HEK293 (cell line): ENCODE measurements around the gene PTH2.

Experiments
- CTCF ChIA-PET: fragments of 350-600 bp; formaldehyde crosslinking; extraction: SDS; loops from one replicate; lab custom pipeline; 2021; ENCODE audit warnings: antibody characterized with exemption; lab: Yijun Ruan, JAX
- POLR2A ChIA-PET: fragments of 300-600 bp; formaldehyde crosslinking; extraction: SDS; loops from one replicate; lab custom pipeline; 2020; ENCODE audit warnings: antibody characterized with exemption, inconsistent platforms; lab: Yijun Ruan, JAX
- H3K27ac ChIP-seq: fragments of 200-500 bp; sonication (Bioruptor generic); 2 replicates; pipeline ENCODE4 v1.5.1; 2014; ENCODE audit warnings: low read depth, low read length, control low read depth, inconsistent platforms; ENCODE audit errors: extremely low read depth
- H3K36me3 ChIP-seq, 2 experiments: fragments of 200-500 bp in 1 of 2; sonication (Bioruptor generic) in 1 of 2; 1 replicate in 1 of 2; 2 replicates in 1 of 2; pipeline ENCODE4 v1.5.1; 2014 to 2017; ENCODE audit warnings: inconsistent platforms in 2 of 2, low read length in 2 of 2; ENCODE audit not compliant: control insufficient read depth in 2 of 2, insufficient read depth in 1 of 2
- H3K4me1 ChIP-seq: fragments of 200-500 bp; sonication (Bioruptor generic); 2 replicates; pipeline ENCODE4 v1.5.1; 2014; ENCODE audit warnings: mild to moderate bottlenecking, low read length, inconsistent platforms; ENCODE audit not compliant: control insufficient read depth, insufficient read depth
- H3K4me3 ChIP-seq: 2 replicates; pipeline ENCODE4 v1.5.1; 2011; ENCODE audit warnings: low read depth, mild to moderate bottlenecking, control low read depth, low read length, moderate library complexity
- H3K9me3 ChIP-seq: fragments of 200-500 bp; sonication (Bioruptor generic); 2 replicates; pipeline ENCODE4 v1.5.1; 2014; ENCODE audit warnings: low read depth, low read length, inconsistent platforms; ENCODE audit not compliant: control insufficient read depth, insufficient read depth
- GLIS1 ChIP-seq: fragments of 450-650 bp; formaldehyde crosslinking; IDR thresholded peaks from 2 replicates; pipeline ENCODE4 v1.5.1; 2016; ENCODE audit warnings: missing biosample characterization, missing genetic modification characterization
- KLF17 ChIP-seq: fragments of 450-650 bp; formaldehyde crosslinking; IDR thresholded peaks from 2 replicates; pipeline ENCODE4 v1.5.1; 2016; ENCODE audit warnings: missing biosample characterization, missing genetic modification characterization
- MYNN ChIP-seq: fragments of 450-650 bp; formaldehyde crosslinking; IDR thresholded peaks from 2 replicates; pipeline ENCODE4 v1.5.1; 2016; ENCODE audit warnings: missing biosample characterization, missing genetic modification characterization, borderline replicate concordance
- MZF1 ChIP-seq: fragments of 450-650 bp; formaldehyde crosslinking; IDR thresholded peaks from 2 replicates; pipeline ENCODE4 v1.5.1; 2017; ENCODE audit warnings: missing biosample characterization, missing genetic modification characterization, borderline replicate concordance
- YY1 ChIP-seq: fragments of 450-650 bp; formaldehyde crosslinking; IDR thresholded peaks from 2 replicates; pipeline ENCODE4 v1.5.1; 2018; ENCODE audit warnings: missing biosample characterization, missing genetic modification characterization
- ZBTB20 ChIP-seq: fragments of 450-650 bp; formaldehyde crosslinking; IDR thresholded peaks from 2 replicates; pipeline ENCODE4 v1.5.1; 2016; ENCODE audit warnings: missing biosample characterization, missing genetic modification characterization
- ZBTB49 ChIP-seq: fragments of 450-650 bp; formaldehyde crosslinking; IDR thresholded peaks from 2 replicates; pipeline ENCODE4 v1.5.1; 2016; ENCODE audit warnings: missing biosample characterization, missing genetic modification characterization, low read depth
- ZBTB8A ChIP-seq: fragments of 450-650 bp; formaldehyde crosslinking; IDR thresholded peaks from 2 replicates; pipeline ENCODE4 v1.5.1; 2016; ENCODE audit warnings: missing biosample characterization, missing genetic modification characterization
- ZNF121 ChIP-seq: fragments of 450-650 bp; formaldehyde crosslinking; IDR thresholded peaks from 2 replicates; pipeline ENCODE4 v1.5.1; 2016; ENCODE audit warnings: missing biosample characterization, missing genetic modification characterization
- ZNF174 ChIP-seq: fragments of 450-650 bp; formaldehyde crosslinking; IDR thresholded peaks from 2 replicates; pipeline ENCODE4 v1.5.0; 2017; ENCODE audit warnings: missing biosample characterization, mild to moderate bottlenecking, missing genetic modification characterization
- ZNF214 ChIP-seq: fragments of 450-650 bp; formaldehyde crosslinking; IDR thresholded peaks from 2 replicates; pipeline ENCODE4 v1.5.1; 2017; ENCODE audit warnings: missing biosample characterization, mild to moderate bottlenecking, missing genetic modification characterization, borderline replicate concordance
- ZNF239 ChIP-seq: fragments of 450-650 bp; formaldehyde crosslinking; IDR thresholded peaks from 2 replicates; pipeline ENCODE4 v1.5.1; 2016; ENCODE audit warnings: missing biosample characterization, missing genetic modification characterization
- ZNF335 ChIP-seq: fragments of 450-650 bp; formaldehyde crosslinking; conservative IDR thresholded peaks from 2 replicates; pipeline ENCODE4 v1.5.1; 2016; ENCODE audit warnings: missing biosample characterization, missing genetic modification characterization
- ZNF391 ChIP-seq: fragments of 450-650 bp; formaldehyde crosslinking; IDR thresholded peaks from 2 replicates; pipeline ENCODE4 v1.5.1; 2016; ENCODE audit warnings: low read depth, missing biosample characterization, missing genetic modification characterization, borderline replicate concordance
- ZNF398 ChIP-seq: fragments of 450-650 bp; formaldehyde crosslinking; IDR thresholded peaks from 2 replicates; pipeline ENCODE4 v1.5.1; 2017; ENCODE audit warnings: missing biosample characterization, missing genetic modification characterization
- ZNF501 ChIP-seq: fragments of 450-650 bp; formaldehyde crosslinking; IDR thresholded peaks from 2 replicates; pipeline ENCODE4 v1.5.1; 2016; ENCODE audit warnings: missing biosample characterization, missing genetic modification characterization
- ZNF514 ChIP-seq: fragments of 450-650 bp; formaldehyde crosslinking; IDR thresholded peaks from 2 replicates; pipeline ENCODE4 v1.5.1; 2016; ENCODE audit warnings: missing biosample characterization, missing genetic modification characterization
- ZNF600 ChIP-seq: fragments of 450-650 bp; formaldehyde crosslinking; IDR thresholded peaks from 2 replicates; pipeline ENCODE4 v1.5.1; 2016; ENCODE audit warnings: missing biosample characterization, missing genetic modification characterization
- ZNF645 ChIP-seq: fragments of 450-650 bp; formaldehyde crosslinking; IDR thresholded peaks from 2 replicates; pipeline ENCODE4; 2016; ENCODE audit warnings: missing biosample characterization, missing genetic modification characterization
- ZNF654 ChIP-seq: fragments of 450-650 bp; formaldehyde crosslinking; IDR thresholded peaks from 2 replicates; pipeline ENCODE4 v1.5.1; 2016; ENCODE audit warnings: low read depth, missing biosample characterization, missing genetic modification characterization
- ZNF776 ChIP-seq: fragments of 450-650 bp; formaldehyde crosslinking; IDR thresholded peaks from 2 replicates; pipeline ENCODE4 v1.5.0; 2017; ENCODE audit warnings: missing biosample characterization, missing genetic modification characterization, borderline replicate concordance
- ZSCAN16 ChIP-seq: fragments of 450-650 bp; formaldehyde crosslinking; IDR thresholded peaks from 2 replicates; pipeline ENCODE4 v1.5.1; 2016; ENCODE audit warnings: missing biosample characterization, missing genetic modification characterization

The PTH2 gene

GRCh38 chr19:49459388-49459787 is 36.1 kb upstream of the PTH2 start:
- no peaks in the 10 kb centered on the region for H3K4me1 ChIP-seq
- H3K9me3 ChIP-seq: no peaks in the 10 kb centered on the region
- no peak overlapping the region for H3K4me3 ChIP-seq
- 0 out of 2 replicates have a peak, but pooled peaks have one; percentile 22 for TF ChIP-seq ZBTB20 (tag by site-specific recombination)
- TF ChIP-seq ZNF501 (tag by site-specific recombination): no peak
- no peak for TF ChIP-seq GLIS1
- no peak for TF ChIP-seq MYNN (tag by site-specific recombination)
- TF ChIP-seq ZNF514: no peak
- H3K27ac ChIP-seq: 0 out of 2 replicates have a peak overlapping the region, but pooled peaks have one; percentile 17
- H3K36me3 ChIP-seq: peaks cover 12 to 19% of the 10 kb centered on the region in 2 experiments
- ChIA-PET CTCF (interaction anchor here (1.0 to 4.3 kb wide), 4 partner anchors 11 to 22 kb away, joined by 3 to 24 read pairs (median 6); partner anchors contain the start of gene FLT3LG), POLR2A (no interaction called here)

- TF ChIP-seq ZNF398 (tag by site-specific recombination): 0 out of 2 replicates have a peak, but pooled peaks have one; percentile 7
- no peak for TF ChIP-seq YY1 (tag by site-specific recombination)
- Histone ChIP-seq H3K27ac (no peak overlapping the region), H3K4me1 (0 out of 2 replicates have a peak, but pooled peaks cover 6% of the 10 kb centered on the region), H3K9me3 (no peaks in the 10 kb centered on the region), H3K4me3 (no peak overlapping the region), H3K36me3 (peaks cover 12 to 19% of the 10 kb centered on the region in 2 experiments)
- ChIA-PET POLR2A (interaction anchor here (1.0 kb wide), 1 partner anchor 15 kb away, joined by 3 read pairs; the partner anchor contains the start of gene FLT3LG), CTCF (interaction anchor here (0.6 to 4.3 kb wide), 7 partner anchors 15 to 260 kb away, joined by 3 to 24 read pairs (median 4); partner anchors contain the start of gene FLT3LG)
These were observed 35.3 kb upstream of the PTH2 start for GRCh38 chr19:49458567-49458903.

GRCh38 chr19:49456326-49456725 is 33.1 kb upstream of the PTH2 start:
- ChIA-PET POLR2A (interaction anchor here (0.6 to 1.3 kb wide), 2 partner anchors 39 to 103 kb away, joined by 4 read pairs; no protein-coding TSS in a partner anchor), CTCF (interaction anchor here (0.6 to 4.3 kb wide), 4 partner anchors 14 to 74 kb away, joined by 3 to 24 read pairs (median 10); partner anchors contain the start of gene FLT3LG)
- H3K4me1 ChIP-seq: 0 out of 2 replicates have a peak, but pooled peaks cover 6% of the 10 kb centered on the region
- no peaks in the 10 kb centered on the region for H3K9me3 ChIP-seq
- H3K27ac ChIP-seq: no peak overlapping the region
- no peak for TF ChIP-seq KLF17 (tag by site-specific recombination)
- TF ChIP-seq ZNF121: peak; percentile 62; the same call in 1 of the 2 replicates
- no peak for TF ChIP-seq ZNF239 (tag by site-specific recombination)
- no peak overlapping the region for H3K4me3 ChIP-seq
- H3K36me3 ChIP-seq: peaks cover 12 to 19% of the 10 kb centered on the region in 2 experiments

GRCh38 chr19:49455773-49456172 is 32.5 kb upstream of the PTH2 start:
- ChIA-PET POLR2A (interaction anchor here (1.3 kb wide), 1 partner anchor 40 kb away, joined by 4 read pairs; no protein-coding TSS in a partner anchor), CTCF (interaction anchor here (0.6 to 4.3 kb wide), 6 partner anchors 10 to 74 kb away, joined by 3 to 24 read pairs (median 4); partner anchors contain the start of gene FLT3LG)
- H3K4me3 ChIP-seq: no peak overlapping the region
- no peak for TF ChIP-seq MZF1
- TF ChIP-seq ZNF391 (tag by site-specific recombination): no peak
- TF ChIP-seq ZSCAN16 (tag by site-specific recombination): no peak
- TF ChIP-seq ZNF776 (tag by site-specific recombination): no peak
- TF ChIP-seq ZNF214 (tag by site-specific recombination): no peak
- TF ChIP-seq ZNF600: no peak
- TF ChIP-seq ZNF335 (tag by site-specific recombination): no peak
- no peak for TF ChIP-seq ZBTB8A (tag by site-specific recombination)
- TF ChIP-seq ZNF654 (tag by site-specific recombination): no peak
- no peak for TF ChIP-seq ZNF645 (tag by site-specific recombination)
- TF ChIP-seq ZBTB49 (tag by site-specific recombination): no peak
- TF ChIP-seq ZNF174: no peak

More at GRCh38 chr19:49455773-49456172, 32.5 kb upstream of the PTH2 start:
- Histone ChIP-seq H3K4me1 (0 out of 2 replicates have a peak, but pooled peaks cover 6% of the 10 kb centered on the region), H3K36me3 (peaks cover 12 to 19% of the 10 kb centered on the region in 2 experiments), H3K27ac (no peak overlapping the region), H3K9me3 (no peaks in the 10 kb centered on the region)
